ENCODE data around the gene RFX1. TPM values are rescaled to one million over a fixed set of nuclear protein-coding genes. Genes with fewer than 3 reads are reported as not detected.

RFX1 gene
- total RNA-seq: 2.2 and 4.2 TPM in 2 replicates
- polyA plus RNA-seq: 2.4 and 4.1 TPM in 2 replicates

- peaks cover 16% of the 10 kb centered on the region for H3K79me2 ChIP-seq
- no peaks in the 10 kb centered on the region for H3K27me3 ChIP-seq
- H3K4me1 ChIP-seq (ENCODE audit: insufficient read depth): no peaks in the 10 kb centered on the region
- no peaks in the 10 kb centered on the region for H3K9me2 ChIP-seq (replicated peaks; ENCODE audit: insufficient read depth)
- WGBS (ENCODE audit: low lambda C conversion rate, missing lambda C conversion rate): 2% methylated on average over 55 of the region's 58 CpGs
- H3K4me3 ChIP-seq: peak within 1 kb of the TSS; percentile 64
- no peak for TF ChIP-seq EZH2phosphoT487 (IDR thresholded peaks at IDR 0.05; ENCODE audit: low read depth, severe bottlenecking, unreplicated experiment)
- TF ChIP-seq CTCF (IDR thresholded peaks at IDR 0.05; ENCODE audit: poor library complexity): no peak
- no peak for TF ChIP-seq EZH2 (IDR thresholded peaks at IDR 0.05; ENCODE audit: borderline replicate concordance)
- H3K4me2 ChIP-seq: peak within 1 kb of the TSS; percentile 85
- H3K27ac ChIP-seq: peak within 1 kb of the TSS; percentile 97
- H3K36me3 ChIP-seq (replicated peaks; ENCODE audit: insufficient read depth, low read depth): no peaks in the 10 kb centered on the region
- H3K9me3 ChIP-seq (ENCODE audit: low read depth): no peaks in the 10 kb centered on the region
- DNase-seq (ENCODE audit: low spot score): peak; percentile 99
- peak within 1 kb of the TSS; percentile 94 for H2AFZ ChIP-seq
- H4K20me1 ChIP-seq (ENCODE audit: insufficient read depth, poor library complexity, severe bottlenecking): no peaks in the 10 kb centered on the region
Measured at GRCh38 chr19:14006085-14006765, at the start of gene RFX1. Gene RFX1, minus strand, starts transcription at chr19:14006320. Its CDS starts 12,477 bp downstream, at chr19:13993843.

- Histone ChIP-seq H3K9me2 (replicated peaks; ENCODE audit: insufficient read depth) (no peaks in the 10 kb centered on the region), H3K4me3 (no peak overlapping the region), H4K20me1 (ENCODE audit: insufficient read depth, poor library complexity, severe bottlenecking) (no peaks in the 10 kb centered on the region), H3K27ac (no peak overlapping the region), H3K4me1 (ENCODE audit: insufficient read depth) (peaks cover 5% of the 10 kb centered on the region), H2AFZ (no peak overlapping the region), H3K4me2 (no peak overlapping the region), H3K9me3 (ENCODE audit: low read depth) (no peaks in the 10 kb centered on the region), H3K79me2 (no peaks in the 10 kb centered on the region), H3K36me3 (replicated peaks; ENCODE audit: insufficient read depth, low read depth) (no peaks in the 10 kb centered on the region), H3K27me3 (peaks cover 16% of the 10 kb centered on the region)
- TF ChIP-seq EZH2phosphoT487 (IDR thresholded peaks at IDR 0.05; ENCODE audit: low read depth, severe bottlenecking, unreplicated experiment) (no peak), CTCF (IDR thresholded peaks at IDR 0.05; ENCODE audit: poor library complexity) (no peak), EZH2 (IDR thresholded peaks at IDR 0.05; ENCODE audit: borderline replicate concordance) (no peak)
- 89% methylated on average over 3 of the region's 3 CpGs for WGBS (ENCODE audit: low lambda C conversion rate, missing lambda C conversion rate)
- DNase-seq (ENCODE audit: low spot score): no peak
Measured at GRCh38 chr19:14055396-14055795, 49.3 kb upstream of the RFX1 start.

GRCh38 chr19:14054721-14055120 lies 48.6 kb upstream of the RFX1 start:
- Histone ChIP-seq H3K4me3 (no peak overlapping the region), H3K36me3 (replicated peaks; ENCODE audit: insufficient read depth, low read depth) (no peaks in the 10 kb centered on the region), H4K20me1 (ENCODE audit: insufficient read depth, poor library complexity, severe bottlenecking) (no peaks in the 10 kb centered on the region), H3K27ac (no peak overlapping the region), H3K4me1 (ENCODE audit: insufficient read depth) (peaks cover 5% of the 10 kb centered on the region), H3K27me3 (peaks cover 16% of the 10 kb centered on the region), H3K79me2 (no peaks in the 10 kb centered on the region), H2AFZ (no peak overlapping the region), H3K9me2 (replicated peaks; ENCODE audit: insufficient read depth) (no peaks in the 10 kb centered on the region), H3K4me2 (no peak overlapping the region), H3K9me3 (ENCODE audit: low read depth) (no peaks in the 10 kb centered on the region)
- 96% methylated on average over 10 of the region's 11 CpGs for WGBS (ENCODE audit: low lambda C conversion rate, missing lambda C conversion rate)
- no peak for DNase-seq (ENCODE audit: low spot score)
- no peak for TF ChIP-seq EZH2 (IDR thresholded peaks at IDR 0.05; ENCODE audit: borderline replicate concordance)
- no peak for TF ChIP-seq EZH2phosphoT487 (IDR thresholded peaks at IDR 0.05; ENCODE audit: low read depth, severe bottlenecking, unreplicated experiment)
- TF ChIP-seq CTCF (IDR thresholded peaks at IDR 0.05; ENCODE audit: poor library complexity): no peak

Data from hepatocyte (in vitro differentiated cells).